GM12872 (cell line): ENCODE measurements around the gene CRELD2.

Source experiments
- CTCF ChIP-seq: IDR thresholded peaks from 3 replicates; pipeline ENCODE4 v1.5.1; 2011; ENCODE audit warnings: low read depth, mild to moderate bottlenecking, low read length, moderate library complexity; ENCODE audit not compliant: insufficient read depth

The CRELD2 gene

GRCh38 chr22:49961005-49961600 is 42.7 kb downstream of the CRELD2 start:
- TF ChIP-seq CTCF: no peak

GRCh38 chr22:49961601-49962011 is 43.2 kb downstream of the CRELD2 start:
- no peak for TF ChIP-seq CTCF

- TF ChIP-seq CTCF: no peak
Observed at GRCh38 chr22:49962012-49962750, 43.7 kb downstream of the CRELD2 start.

- 0 out of 3 replicates have a peak, but pooled peaks have one; percentile 6 for TF ChIP-seq CTCF
Observed at GRCh38 chr22:49962751-49963646, 44.6 kb downstream of the CRELD2 start.

- TF ChIP-seq CTCF: no peak
Observed at GRCh38 chr22:49963647-49964026, 45.2 kb downstream of the CRELD2 start.

- no peak for TF ChIP-seq CTCF
Observed at GRCh38 chr22:49964136-49965090, 46.0 kb downstream of the CRELD2 start.
